GM19351 (cell line): ENCODE results near the gene DDX41.
A peak's percentile ranks its signal among the peaks of the same experiment; 100 is the strongest.
"Not testable (repeated sequence)": the region's sequence is repeated elsewhere in the genome, so short reads cannot be mapped to it uniquely, and the experiment has no call there.

Experiments used
- ATAC-seq: cut with Tn5 transposase; IDR thresholded peaks from one replicate; pipeline ENCODE4 v1.9.1; 2021; ENCODE audit warnings: mild to moderate bottlenecking, moderate library complexity; ENCODE audit not compliant: unreplicated experiment

The DDX41 gene

DNA sequence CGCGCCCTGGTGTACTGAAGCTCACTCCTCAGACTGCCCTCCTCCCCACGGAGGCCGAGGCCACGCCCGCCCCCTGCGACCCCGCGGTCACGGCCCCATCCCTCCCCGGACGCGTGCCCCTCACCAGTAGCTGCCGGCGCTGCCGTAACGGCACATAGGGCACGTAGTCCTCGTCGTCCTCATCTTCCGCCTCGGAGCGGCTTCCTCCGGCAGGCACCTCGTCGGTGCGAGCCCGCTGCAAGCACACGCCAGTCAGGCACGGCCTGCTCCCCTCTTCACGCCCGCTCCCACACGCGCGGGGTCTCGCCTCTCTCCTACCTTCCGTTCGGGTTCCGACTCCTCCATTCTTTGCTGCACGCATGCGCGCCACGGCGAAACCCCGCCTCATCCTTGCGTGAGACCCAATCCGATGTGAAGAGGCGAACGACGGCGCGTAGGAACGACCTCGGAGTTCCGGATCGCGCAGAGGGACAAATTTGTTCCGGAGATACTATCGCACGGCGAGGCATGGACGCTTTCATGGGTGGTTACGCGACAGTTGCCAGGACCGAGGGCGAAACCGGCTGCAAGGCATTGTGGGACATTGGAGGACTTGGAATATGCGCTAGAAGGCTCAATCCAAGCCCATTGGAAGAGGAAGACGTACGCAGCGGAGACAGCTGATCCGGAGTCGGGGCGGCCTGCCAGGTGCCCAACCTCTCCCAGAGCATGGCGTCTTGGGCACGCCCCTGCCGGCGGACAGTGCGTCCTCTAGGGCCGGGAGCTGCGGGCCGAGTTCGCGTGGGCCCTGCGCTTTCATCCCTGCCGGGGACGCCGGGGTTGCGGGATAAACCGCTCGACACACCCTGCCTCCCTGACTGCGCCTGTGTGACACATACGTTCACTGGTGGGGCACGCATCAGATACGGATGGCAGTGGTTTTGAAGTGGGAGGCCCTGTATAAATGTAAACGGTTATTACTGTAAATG lies at the start of gene DDX41:
TSS of gene DDX41 (minus strand) at position 361 of the 968 bp plus-strand sequence. CDS start at position 345, 16 bp downstream.
- peak; percentile 79 for ATAC-seq

GRCh38 chr5:177565046-177565445 lies 48.3 kb upstream of the DDX41 start:
- ATAC-seq: no peak

DNA sequence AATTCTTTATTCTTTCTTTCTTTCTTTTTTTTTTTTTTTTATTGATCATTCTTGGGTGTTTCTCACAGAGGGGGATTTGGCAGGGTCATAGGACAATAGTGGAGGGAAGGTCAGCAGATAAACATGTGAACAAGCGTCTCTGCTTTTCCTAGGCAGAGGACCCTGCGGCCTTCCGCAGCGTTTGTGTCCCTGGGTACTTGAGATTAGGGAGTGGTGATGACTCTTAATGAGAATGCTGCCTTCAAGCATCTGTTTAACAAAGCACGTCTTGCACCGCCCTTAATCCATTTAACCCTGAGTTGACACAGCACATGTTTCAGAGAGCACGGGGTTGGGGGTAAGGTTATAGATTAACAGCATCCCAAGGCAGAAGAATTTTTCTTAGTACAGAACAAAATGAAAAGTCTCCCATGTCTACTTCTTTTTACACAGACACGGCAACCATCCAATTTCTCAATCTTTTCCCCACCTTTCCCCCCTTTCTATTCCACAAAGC lies 42.7 kb upstream of the DDX41 start:
- ATAC-seq: not testable (repeated sequence)

GRCh38 chr5:177557796-177558195 lies 41.0 kb upstream of the DDX41 start:
- no peak for ATAC-seq

- no peak for ATAC-seq
Measured at GRCh38 chr5:177557041-177557647, 40.4 kb upstream of the DDX41 start.

GRCh38 chr5:177555665-177556064 lies 38.9 kb upstream of the DDX41 start:
- ATAC-seq: no peak

DNA sequence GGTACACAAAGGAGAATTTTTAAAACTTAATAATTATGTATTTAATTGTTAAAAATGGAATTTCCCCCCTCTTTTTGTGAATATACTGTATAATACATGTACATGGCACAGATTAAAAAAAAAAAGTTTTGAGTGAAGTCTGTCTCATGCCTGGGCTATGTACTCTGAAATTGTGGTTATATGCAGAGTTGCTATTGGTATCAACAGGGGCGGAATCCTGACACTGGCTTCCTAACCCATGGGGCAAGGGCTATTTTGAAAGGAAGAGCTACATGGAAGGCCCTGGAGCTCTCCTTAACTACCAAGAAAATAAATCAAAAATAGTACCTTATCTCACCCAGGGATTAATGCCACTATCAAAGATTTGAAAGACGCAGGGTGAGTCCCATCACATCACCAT lies 38.5 kb upstream of the DDX41 start:
- ATAC-seq: no peak

GRCh38 chr5:177554474-177555111 lies 37.8 kb upstream of the DDX41 start, which contains the start of gene FAM193B:
Gene FAM193B, minus strand, starts transcription at chr5:177554563. Its CDS starts 105 bp downstream, at chr5:177554458.
- ATAC-seq: peak; percentile 95

DNA sequence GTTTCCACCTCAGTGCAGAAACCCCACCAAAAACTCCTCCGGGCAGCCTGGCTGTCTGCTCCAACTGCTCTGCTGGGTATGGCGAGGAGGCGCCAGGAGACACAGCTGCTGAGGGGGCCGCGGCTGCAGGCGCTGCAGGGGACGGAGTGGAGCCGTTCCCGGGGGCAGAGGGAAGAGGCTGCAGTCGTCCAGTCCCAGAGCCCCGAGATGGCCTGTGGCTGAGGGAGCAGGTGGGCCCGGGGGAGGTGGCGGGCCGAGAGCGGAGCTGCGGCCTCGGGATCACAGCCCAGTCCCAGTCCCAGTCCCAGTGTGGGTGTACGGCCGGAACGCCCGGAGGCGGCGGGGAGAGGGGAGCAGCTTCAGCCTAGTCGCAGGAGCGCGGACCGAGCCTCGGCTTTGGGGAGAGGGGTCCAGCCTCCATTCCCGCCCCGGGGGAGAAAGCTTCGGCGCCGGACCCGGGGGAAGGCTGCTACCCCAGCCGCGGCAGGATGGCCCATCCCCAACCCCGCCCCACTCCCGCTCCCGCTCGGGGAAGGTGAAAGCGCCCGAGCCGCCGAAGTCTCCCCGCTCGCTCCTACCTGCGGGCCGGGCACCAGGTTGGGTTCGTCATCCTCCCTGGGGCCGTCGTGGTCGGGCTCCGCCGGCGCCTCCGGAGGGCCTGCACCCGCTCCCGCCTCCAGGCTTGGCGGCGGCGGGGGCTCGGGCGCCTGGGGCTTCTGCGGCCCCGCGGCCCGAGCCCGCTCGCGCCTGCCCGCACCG lies 37.1 kb upstream of the DDX41 start:
- peak; percentile 46 for ATAC-seq

- ATAC-seq: no peak
Measured at GRCh38 chr5:177552839-177553455, 36.2 kb upstream of the DDX41 start.

DNA sequence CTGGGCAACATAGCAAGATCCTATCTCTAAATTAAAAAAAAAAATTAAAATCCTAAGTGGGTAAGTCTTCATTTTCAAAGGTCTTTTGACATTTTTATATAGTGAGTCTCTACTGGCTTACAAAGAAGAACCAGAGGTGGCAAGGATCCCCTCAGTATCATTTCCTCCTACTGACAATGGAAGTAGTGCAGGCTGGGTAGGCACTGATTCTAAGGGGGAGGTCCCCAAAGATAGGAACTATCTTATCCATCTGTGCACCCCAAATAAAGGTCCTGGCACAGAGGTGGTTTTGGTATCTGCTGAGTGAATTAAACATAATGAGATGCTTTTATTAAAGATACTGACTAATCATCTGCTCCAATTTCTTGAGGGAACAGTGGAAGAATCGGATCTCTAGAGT lies 33.4 kb upstream of the DDX41 start:
- ATAC-seq: no peak

GRCh38 chr5:177548495-177548894 lies 31.7 kb upstream of the DDX41 start:
- no peak for ATAC-seq

GRCh38 chr5:177547736-177548135 lies 31.0 kb upstream of the DDX41 start:
- no peak for ATAC-seq

DNA sequence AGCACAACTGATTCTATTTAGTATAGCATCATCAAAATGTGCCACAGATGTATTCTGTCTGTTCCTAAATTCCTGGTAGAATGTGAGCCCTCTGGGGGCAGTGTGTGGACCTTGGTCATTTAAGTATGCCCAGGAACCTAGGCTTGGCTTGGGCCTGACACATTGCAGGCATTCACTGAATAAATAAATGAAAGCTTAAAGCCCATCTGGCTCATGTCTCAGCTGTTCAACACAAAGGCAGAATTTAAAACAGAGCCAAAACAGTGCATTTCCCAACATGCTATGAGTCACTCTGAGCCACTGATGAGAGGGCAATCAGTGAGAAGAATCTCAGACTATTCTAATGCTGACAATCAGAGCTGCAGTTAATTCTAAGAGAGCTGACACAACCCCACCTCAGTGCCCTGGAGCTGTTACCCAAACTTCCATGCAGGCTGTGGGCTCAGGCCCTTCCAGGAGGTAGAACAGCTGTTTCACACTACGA lies 29.5 kb upstream of the DDX41 start:
- ATAC-seq: no peak

DNA sequence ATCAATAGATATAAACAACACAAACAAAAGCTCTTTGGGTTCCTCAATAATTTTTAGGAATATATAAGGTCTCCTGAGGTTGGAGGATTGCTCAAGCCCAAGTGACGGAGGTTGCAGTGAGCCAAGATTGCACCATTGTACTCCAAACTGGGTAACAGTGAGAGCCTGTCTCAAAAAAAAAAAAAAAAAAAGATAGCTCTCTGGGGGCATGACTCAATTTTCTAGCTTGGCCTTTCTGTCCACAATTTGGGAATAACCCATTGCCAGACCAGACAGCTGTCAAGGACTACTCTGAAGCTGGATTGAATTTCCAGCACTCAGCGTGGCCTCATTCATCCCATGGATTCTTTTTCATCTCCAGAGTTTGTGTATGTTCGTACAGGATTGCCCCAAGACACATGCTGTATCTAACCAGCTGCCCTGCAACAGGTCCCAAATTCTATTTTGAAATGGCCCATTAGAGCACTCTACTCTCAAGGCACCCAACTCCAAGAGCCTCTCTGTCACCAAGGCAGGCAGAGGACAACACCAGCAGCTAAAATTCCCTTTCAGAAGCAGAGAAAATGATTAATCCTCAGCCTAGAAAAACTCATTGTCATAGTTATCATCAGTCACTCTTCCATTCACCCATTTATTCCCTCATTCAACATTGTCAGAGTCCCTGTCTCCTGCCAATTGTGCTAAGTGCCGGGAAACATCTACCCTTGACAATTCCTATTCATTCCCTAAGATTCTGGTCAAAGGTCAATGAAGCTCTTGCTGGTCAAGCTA lies 28.9 kb upstream of the DDX41 start:
- no peak for ATAC-seq

- no peak for ATAC-seq
Measured at GRCh38 chr5:177542816-177543465, 26.2 kb upstream of the DDX41 start.

DNA sequence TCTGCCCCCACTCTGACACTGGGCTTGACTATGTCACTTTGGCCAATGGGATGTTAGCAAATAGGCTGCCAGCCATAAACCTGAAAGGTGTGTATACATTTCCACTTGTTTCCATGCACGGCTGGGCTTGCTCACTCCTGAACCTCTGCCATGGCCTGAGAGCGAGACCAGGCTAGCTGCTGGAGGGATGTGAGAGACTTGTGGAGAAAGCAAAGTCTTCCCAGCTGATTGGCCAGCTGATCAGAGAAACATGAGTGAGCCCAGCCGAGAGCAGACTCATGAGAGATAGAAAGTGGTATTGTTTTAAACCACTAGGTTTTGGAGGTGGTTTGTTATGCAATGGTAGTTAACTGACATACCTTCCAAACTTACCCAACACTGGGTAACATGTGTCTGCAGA lies 23.7 kb upstream of the DDX41 start:
- no peak for ATAC-seq

GRCh38 chr5:177539411-177539810 lies 22.6 kb upstream of the DDX41 start:
- ATAC-seq: no peak

- ATAC-seq: no peak
Measured at GRCh38 chr5:177538876-177539275, 22.1 kb upstream of the DDX41 start.
